ENCODE data around the gene ZNF532.

GRCh38 chr18:58896734-58897508 lies 32.2 kb downstream of the ZNF532 start:
- TF ChIP-seq, protein P1, sequence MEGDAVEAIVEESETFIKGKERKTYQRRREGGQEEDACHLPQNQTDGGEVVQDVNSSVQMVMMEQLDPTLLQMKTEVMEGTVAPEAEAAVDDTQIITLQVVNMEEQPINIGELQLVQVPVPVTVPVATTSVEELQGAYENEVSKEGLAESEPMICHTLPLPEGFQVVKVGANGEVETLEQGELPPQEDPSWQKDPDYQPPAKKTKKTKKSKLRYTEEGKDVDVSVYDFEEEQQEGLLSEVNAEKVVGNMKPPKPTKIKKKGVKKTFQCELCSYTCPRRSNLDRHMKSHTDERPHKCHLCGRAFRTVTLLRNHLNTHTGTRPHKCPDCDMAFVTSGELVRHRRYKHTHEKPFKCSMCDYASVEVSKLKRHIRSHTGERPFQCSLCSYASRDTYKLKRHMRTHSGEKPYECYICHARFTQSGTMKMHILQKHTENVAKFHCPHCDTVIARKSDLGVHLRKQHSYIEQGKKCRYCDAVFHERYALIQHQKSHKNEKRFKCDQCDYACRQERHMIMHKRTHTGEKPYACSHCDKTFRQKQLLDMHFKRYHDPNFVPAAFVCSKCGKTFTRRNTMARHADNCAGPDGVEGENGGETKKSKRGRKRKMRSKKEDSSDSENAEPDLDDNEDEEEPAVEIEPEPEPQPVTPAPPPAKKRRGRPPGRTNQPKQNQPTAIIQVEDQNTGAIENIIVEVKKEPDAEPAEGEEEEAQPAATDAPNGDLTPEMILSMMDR (conservative IDR thresholded peaks at IDR 0.05; ENCODE audit: low read length), result 0 out of 2 replicates have a peak, but pooled peaks have one; percentile 10
- no peak for TF ChIP-seq EZH2phosphoT487 (IDR thresholded peaks at IDR 0.05; ENCODE audit: borderline replicate concordance)
